SK-N-SH treated with all-trans-retinoic acid at 6 μM for 48 hours (cell line): ENCODE measurements around the gene CLCA1.

Experiments used
- ARNTL ChIP-seq: fragments of 450-650 bp; formaldehyde crosslinking; IDR thresholded peaks from 2 replicates; pipeline ENCODE4 v1.5.0; 2020; ENCODE audit warnings: low read depth, mild to moderate bottlenecking, moderate library complexity, borderline replicate concordance
- CREB5 ChIP-seq: fragments of 250-450 bp; sonication (Bioruptor Pico); IDR thresholded peaks from 2 replicates; pipeline ENCODE4 v1.5.1; 2020; ENCODE audit warnings: low read depth, mild to moderate bottlenecking, moderate library complexity
- CSDC2 ChIP-seq: fragments of 250-450 bp; sonication (Bioruptor Pico); IDR thresholded peaks from 2 replicates; pipeline ENCODE4 v1.5.0; 2020; ENCODE audit warnings: mild to moderate bottlenecking, moderate library complexity
- ESRRG ChIP-seq: fragments of 250-450 bp; sonication (Bioruptor Pico); IDR thresholded peaks from 2 replicates; pipeline ENCODE4 v1.6.1; 2021; ENCODE audit warnings: mild to moderate bottlenecking
- GLIS3 ChIP-seq: fragments of 250-450 bp; sonication (Bioruptor Pico); IDR thresholded peaks from 2 replicates; pipeline ENCODE4 v1.5.0; 2020; ENCODE audit warnings: mild to moderate bottlenecking, moderate library complexity
- OSR1 ChIP-seq: fragments of 250-450 bp; sonication (Bioruptor Pico); IDR thresholded peaks from 2 replicates; pipeline ENCODE4 v1.8.0; 2022; ENCODE audit warnings: moderate library complexity, mild to moderate bottlenecking, inconsistent platforms
- PATZ1 ChIP-seq: fragments of 250-450 bp; sonication (Bioruptor Pico); IDR thresholded peaks from 2 replicates; pipeline ENCODE4 v1.8.0; 2020; ENCODE audit warnings: mild to moderate bottlenecking, moderate library complexity, borderline replicate concordance
- TOX ChIP-seq: fragments of 250-450 bp; sonication (Bioruptor Pico); IDR thresholded peaks from 2 replicates; pipeline ENCODE4 v1.8.0; 2021; ENCODE audit warnings: mild to moderate bottlenecking, moderate library complexity, borderline replicate concordance
- TSHZ2 ChIP-seq: fragments of 250-450 bp; sonication (Bioruptor Pico); IDR thresholded peaks from 2 replicates; pipeline ENCODE4 v1.5.0; 2020; ENCODE audit warnings: mild to moderate bottlenecking, moderate library complexity
- ZC3H10 ChIP-seq: fragments of 250-450 bp; sonication (Bioruptor Pico); IDR thresholded peaks from 2 replicates; pipeline ENCODE4 v1.5.1; 2021; ENCODE audit warnings: mild to moderate bottlenecking, moderate library complexity
- ZFP3 ChIP-seq: fragments of 250-450 bp; sonication (Bioruptor Pico); IDR thresholded peaks from 2 replicates; pipeline ENCODE4 v1.5.0; 2020; ENCODE audit warnings: mild to moderate bottlenecking, moderate library complexity
- ZFP30 ChIP-seq: fragments of 450-650 bp; formaldehyde crosslinking; IDR thresholded peaks from 2 replicates; pipeline ENCODE4 v1.5.0; 2022; ENCODE audit warnings: mild to moderate bottlenecking, moderate library complexity
- ZNF70 ChIP-seq: fragments of 450-650 bp; formaldehyde crosslinking; IDR thresholded peaks from 2 replicates; pipeline ENCODE4 v1.5.0; 2020; ENCODE audit warnings: mild to moderate bottlenecking, moderate library complexity

- TF ChIP-seq ZFP30 (CRISPR knock-in tag) (no peak), PATZ1 (no peak), OSR1 (CRISPR knock-in tag) (no peak), ZFP3 (no peak), ZC3H10 (CRISPR knock-in tag) (no peak), GLIS3 (CRISPR knock-in tag) (no peak), CSDC2 (CRISPR knock-in tag) (no peak), ZNF70 (CRISPR knock-in tag) (no peak), TSHZ2 (CRISPR knock-in tag) (no peak), ARNTL (CRISPR knock-in tag) (no peak), ESRRG (CRISPR knock-in tag) (no peak), TOX (CRISPR knock-in tag) (no peak), CREB5 (CRISPR knock-in tag) (no peak)
Observed at GRCh38 chr1:86450847-86451246, 17.9 kb upstream of the CLCA1 start.
